ENCODE results near the gene IRS2. TPM values are rescaled to one million over a fixed set of nuclear protein-coding genes. Genes with fewer than 3 reads are reported as not detected.

Gene IRS2
- total and polyA plus RNA-seq, 4 donors: 6.8 to 27.1 (median 15.4) TPM

GRCh38 chr13:109815651-109816050 is 29.3 kb upstream of the IRS2 start:
- Histone ChIP-seq H3K4me3 (no peak overlapping the region), H3K36me3 (ENCODE audit: control insufficient read depth in 4 of 4, insufficient read depth in 4 of 4, low read length in 4 of 4) (no peaks in the 10 kb centered on the region), H3K27ac (ENCODE audit: low read depth in 1 of 2, low read length in 1 of 2) (no peak overlapping the region), H3K9ac (ENCODE audit: insufficient read depth in 1 of 2, low read length in 2 of 2) (no peak overlapping the region), H3K4me1 (ENCODE audit: control insufficient read depth in 5 of 5, insufficient read depth in 5 of 5, low read length in 5 of 5) (peaks cover 0 to 4% (median 0%) of the 10 kb centered on the region in 5 donors), H3K9me3 (ENCODE audit: control insufficient read depth in 4 of 4, insufficient read depth in 3 of 4, low read length in 3 of 4) (peaks cover 0 to 3% (median 0%) of the 10 kb centered on the region in 4 donors), H3K27me3 (ENCODE audit: control insufficient read depth in 3 of 3, insufficient read depth in 3 of 3, low read length in 2 of 3) (peaks cover 0 to 5% (median 4%) of the 10 kb centered on the region in 3 donors)
- DNase-seq (no peak), ATAC-seq (ENCODE audit: insufficient read depth, low FRiP score) (no peak)
- 79 to 82% methylated on average over 5 of the region's 5 CpGs for WGBS, 2 donors
- no peak for TF ChIP-seq CTCF (IDR thresholded peaks at IDR 0.05; ENCODE audit: control extremely low read depth, extremely low read depth)

- Histone ChIP-seq H3K9ac (ENCODE audit: insufficient read depth in 1 of 2, low read length in 2 of 2) (no peak overlapping the region), H3K9me3 (ENCODE audit: control insufficient read depth in 4 of 4, insufficient read depth in 3 of 4, low read length in 3 of 4) (no peaks in the 10 kb centered on the region), H3K4me1 (ENCODE audit: control insufficient read depth in 5 of 5, insufficient read depth in 5 of 5, low read length in 5 of 5) (no peaks in the 10 kb centered on the region), H3K27me3 (ENCODE audit: control insufficient read depth in 3 of 3, insufficient read depth in 3 of 3, low read length in 2 of 3) (peaks cover 0 to 4% (median 3%) of the 10 kb centered on the region in 3 donors), H3K4me3 (no peak overlapping the region), H3K36me3 (ENCODE audit: control insufficient read depth in 4 of 4, insufficient read depth in 4 of 4, low read length in 4 of 4) (no peaks in the 10 kb centered on the region), H3K27ac (ENCODE audit: low read depth in 1 of 2, low read length in 1 of 2) (no peak overlapping the region)
- DNase-seq (no peak), ATAC-seq (ENCODE audit: insufficient read depth, low FRiP score) (no peak)
- no peak for TF ChIP-seq CTCF (IDR thresholded peaks at IDR 0.05; ENCODE audit: control extremely low read depth, extremely low read depth)
Observed at GRCh38 chr13:109813663-109814062, 27.3 kb upstream of the IRS2 start.

- no peak for TF ChIP-seq CTCF (IDR thresholded peaks at IDR 0.05; ENCODE audit: control extremely low read depth, extremely low read depth)
- H3K27me3 ChIP-seq (ENCODE audit: control insufficient read depth in 3 of 3, insufficient read depth in 3 of 3, low read length in 2 of 3): peaks cover 0 to 4% (median 2%) of the 10 kb centered on the region in 3 donors
- 79 to 84% methylated on average over 8 of the region's 8 CpGs for WGBS, 2 donors
- no peaks in the 10 kb centered on the region for H3K36me3 ChIP-seq (ENCODE audit: control insufficient read depth in 4 of 4, insufficient read depth in 4 of 4, low read length in 4 of 4)
- no peak overlapping the region for H3K9ac ChIP-seq (ENCODE audit: insufficient read depth in 1 of 2, low read length in 2 of 2)
- no peaks in the 10 kb centered on the region for H3K4me1 ChIP-seq (ENCODE audit: control insufficient read depth in 5 of 5, insufficient read depth in 5 of 5, low read length in 5 of 5)
- H3K9me3 ChIP-seq (ENCODE audit: control insufficient read depth in 4 of 4, insufficient read depth in 3 of 4, low read length in 3 of 4): no peaks in the 10 kb centered on the region
- DNase-seq (no peak), ATAC-seq (ENCODE audit: insufficient read depth, low FRiP score) (no peak)
- H3K4me3 ChIP-seq: no peak overlapping the region
- no peak overlapping the region for H3K27ac ChIP-seq (ENCODE audit: low read depth in 1 of 2, low read length in 1 of 2)
Observed at GRCh38 chr13:109812382-109812781, 26.0 kb upstream of the IRS2 start.

Data from lung (tissue), 12 donors.